ENCODE results near the gene GUCY1A2. TPM values are rescaled to one million over a fixed set of nuclear protein-coding genes. Genes with fewer than 3 reads are reported as not detected.

GUCY1A2 gene
- total and polyA plus RNA-seq, 12 donors = 0.68 to 18.5 (median 8.1) TPM

DNA sequence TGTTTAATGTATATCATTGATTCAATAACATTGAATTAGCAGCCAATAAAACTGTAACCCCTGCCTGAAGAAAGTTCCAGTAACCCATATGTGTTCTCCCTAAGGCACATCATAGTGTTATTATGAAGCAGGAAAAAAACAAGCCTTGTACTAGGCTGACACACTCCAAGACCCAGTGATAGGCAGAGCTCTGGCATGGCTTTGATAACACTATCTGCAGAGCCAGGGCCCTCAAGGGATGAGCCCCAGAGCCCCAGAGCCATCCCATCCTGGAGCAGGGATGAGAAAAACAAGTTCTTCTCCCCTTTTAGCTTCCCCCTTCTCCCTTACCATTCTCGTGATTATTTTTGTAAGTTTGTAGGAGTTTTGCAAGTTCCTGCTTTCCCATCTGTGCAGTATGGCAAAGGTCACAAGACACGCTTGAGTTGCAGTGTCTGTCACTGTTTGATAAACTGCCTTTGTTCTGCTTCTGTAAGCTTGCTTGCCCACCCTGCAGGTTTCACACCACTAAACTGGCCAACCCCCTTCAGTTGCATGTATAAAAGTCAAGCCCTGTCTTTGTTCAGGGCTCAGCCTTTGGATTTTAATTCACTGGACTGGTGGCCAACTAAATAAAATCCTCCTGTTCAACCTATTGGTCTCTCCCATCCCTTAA is 22.3 kb upstream of the GUCY1A2 start:
- Histone ChIP-seq H3K36me3 (no peaks in the 10 kb centered on the region), H3K27me3 (no peaks in the 10 kb centered on the region), H3K4me1 (no peaks in the 10 kb centered on the region), H3K27ac (no peak overlapping the region), H3K9me3 (peaks cover 0 to 16% (median 2%) of the 10 kb centered on the region in 11 donors), H3K4me3 (no peak overlapping the region)
- TF ChIP-seq, protein P1, sequence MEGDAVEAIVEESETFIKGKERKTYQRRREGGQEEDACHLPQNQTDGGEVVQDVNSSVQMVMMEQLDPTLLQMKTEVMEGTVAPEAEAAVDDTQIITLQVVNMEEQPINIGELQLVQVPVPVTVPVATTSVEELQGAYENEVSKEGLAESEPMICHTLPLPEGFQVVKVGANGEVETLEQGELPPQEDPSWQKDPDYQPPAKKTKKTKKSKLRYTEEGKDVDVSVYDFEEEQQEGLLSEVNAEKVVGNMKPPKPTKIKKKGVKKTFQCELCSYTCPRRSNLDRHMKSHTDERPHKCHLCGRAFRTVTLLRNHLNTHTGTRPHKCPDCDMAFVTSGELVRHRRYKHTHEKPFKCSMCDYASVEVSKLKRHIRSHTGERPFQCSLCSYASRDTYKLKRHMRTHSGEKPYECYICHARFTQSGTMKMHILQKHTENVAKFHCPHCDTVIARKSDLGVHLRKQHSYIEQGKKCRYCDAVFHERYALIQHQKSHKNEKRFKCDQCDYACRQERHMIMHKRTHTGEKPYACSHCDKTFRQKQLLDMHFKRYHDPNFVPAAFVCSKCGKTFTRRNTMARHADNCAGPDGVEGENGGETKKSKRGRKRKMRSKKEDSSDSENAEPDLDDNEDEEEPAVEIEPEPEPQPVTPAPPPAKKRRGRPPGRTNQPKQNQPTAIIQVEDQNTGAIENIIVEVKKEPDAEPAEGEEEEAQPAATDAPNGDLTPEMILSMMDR (IDR thresholded peaks at IDR 0.05) = no peak
- 49 to 62% methylated on average over 2 of the region's 2 CpGs for WGBS, 2 donors
- no peak for ATAC-seq
- DNase-seq = no peak
- intact Hi-C loops (cut with DNase I) = loop anchor here in 1 of 10 donors (10.0 kb wide), 1 partner anchor 316 kb away; no protein-coding TSS in a partner anchor

DNA sequence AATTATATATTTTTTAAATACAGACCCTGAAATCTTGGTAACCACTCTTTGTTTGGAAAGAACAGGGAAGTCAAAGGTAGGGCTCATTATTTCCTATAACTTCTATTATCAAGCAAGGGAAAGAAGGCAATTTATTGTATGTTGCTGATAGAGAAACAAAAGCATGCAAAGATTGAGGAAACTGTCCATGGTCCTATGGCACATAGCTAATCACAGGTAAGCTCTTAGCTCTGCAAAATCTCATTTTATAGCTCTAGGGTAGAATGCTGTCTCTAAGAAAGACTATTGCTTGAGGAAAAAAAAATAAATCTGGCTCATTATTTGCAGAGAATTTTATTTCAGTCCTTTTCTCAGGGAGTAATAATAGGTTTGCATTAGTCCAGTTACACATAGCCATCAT is 7.4 kb upstream of the GUCY1A2 start:
- peaks cover 0 to 20% (median 5%) of the 10 kb centered on the region in 7 donors for H3K27me3 ChIP-seq
- ATAC-seq = no peak
- H3K4me1 ChIP-seq = no peaks in the 10 kb centered on the region
- no peaks in the 10 kb centered on the region for H3K36me3 ChIP-seq
- intact Hi-C loops (cut with DNase I) = no loop called here
- H3K9me3 ChIP-seq = no peaks in the 10 kb centered on the region
- H3K4me3 ChIP-seq = no peak overlapping the region
- H3K27ac ChIP-seq = no peak overlapping the region
- TF ChIP-seq, protein P1 (IDR thresholded peaks at IDR 0.05) = no peak
- DNase-seq = no peak

DNA sequence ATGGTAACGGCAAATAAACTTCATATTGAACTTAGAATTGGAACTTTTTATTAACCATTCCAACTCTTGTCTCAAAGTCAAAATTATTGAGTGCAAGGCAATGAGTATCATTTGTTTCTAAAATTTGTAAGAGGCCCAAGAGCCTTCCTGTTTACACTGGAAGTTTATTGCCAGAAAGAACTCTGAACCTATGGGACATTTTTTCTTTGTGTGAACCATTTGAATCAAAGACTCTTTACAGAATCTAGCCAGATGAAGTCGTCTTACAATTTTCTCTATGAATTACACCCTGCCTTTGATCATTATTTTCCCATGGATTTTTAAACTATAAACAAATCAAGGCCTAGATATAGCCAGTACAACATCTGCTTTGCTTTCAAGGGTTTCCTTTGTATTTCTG is 2.3 kb upstream of the GUCY1A2 start:
- Histone ChIP-seq H3K36me3 (no peaks in the 10 kb centered on the region), H3K9me3 (no peaks in the 10 kb centered on the region), H3K4me3 (no peak overlapping the region), H3K27ac (no peak overlapping the region), H3K4me1 (peaks cover 0 to 14% (median 5%) of the 10 kb centered on the region in 9 donors), H3K27me3 (peaks cover 0 to 56% (median 40%) of the 10 kb centered on the region in 7 donors)
- ATAC-seq (no peak), DNase-seq (no peak)
- 75 to 85% methylated on average over 2 of the region's 2 CpGs for WGBS, 2 donors
- TF ChIP-seq, protein P1 (IDR thresholded peaks at IDR 0.05) = no peak
- intact Hi-C loops (cut with DNase I) = no loop called here

DNA sequence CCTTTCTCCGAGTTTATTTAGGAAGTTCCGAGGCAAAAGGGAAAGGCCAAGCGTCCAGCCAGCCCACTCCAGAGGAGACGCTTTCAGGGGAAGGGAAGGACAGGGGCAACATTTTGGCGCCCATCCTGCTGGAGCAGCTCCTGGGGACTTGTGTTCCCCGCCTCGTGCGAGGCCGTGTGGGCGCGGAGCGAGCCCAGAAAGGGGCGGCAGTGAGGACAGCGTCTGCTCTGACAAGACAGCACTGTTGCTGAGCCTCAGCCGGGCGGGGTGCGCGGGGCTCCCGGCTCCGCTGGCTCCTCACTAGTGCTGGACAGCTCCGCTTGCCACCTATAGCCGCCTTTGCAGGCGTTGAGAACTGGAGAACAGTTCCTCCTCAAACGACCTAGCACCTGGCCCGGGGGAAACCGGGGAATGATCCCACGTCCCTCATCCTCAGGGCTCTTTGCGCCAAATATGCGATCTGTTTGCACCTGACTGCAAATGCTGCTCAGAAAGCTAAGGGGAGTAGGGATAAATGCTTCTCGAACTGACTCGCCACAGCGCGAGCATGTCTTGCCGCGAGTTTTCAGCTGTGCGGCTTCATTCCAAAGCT is 722 bp upstream of the GUCY1A2 start:
- intact Hi-C loops (cut with DNase I) = loop anchor here in 6 of 10 donors (5.0 to 10.0 kb wide), 4 partner anchors 42 to 297 kb away; no protein-coding TSS in a partner anchor
- ATAC-seq (peak; percentile 74 to 90 (median 86)), DNase-seq (peak; percentile 55 to 56)
- WGBS, 2 donors = 1 to 2% methylated on average over 36 of the region's 36 CpGs
- Histone ChIP-seq H3K9me3 (no peaks in the 10 kb centered on the region), H3K27me3 (peaks cover 0 to 66% (median 40%) of the 10 kb centered on the region in 7 donors), H3K4me3 (peak overlapping the region in 9 of 10 donors; percentile 28 to 57 (median 47)), H3K27ac (peak overlapping the region in 4 of 10 donors; percentile 48 to 70 (median 54)), H3K4me1 (peaks cover 0 to 14% (median 5%) of the 10 kb centered on the region in 9 donors), H3K36me3 (no peaks in the 10 kb centered on the region)
- TF ChIP-seq, protein P1 (IDR thresholded peaks at IDR 0.05) = no peak
